CD4-positive, alpha-beta T cell treated with Interleukin-10 for 1 hour (primary cell): Measurements from ENCODE around the gene DNAJC15.
"Not testable (repeated sequence)": the region's sequence is repeated elsewhere in the genome, so short reads cannot be mapped to it uniquely, and the experiment has no call there.

Experiments used
- DNase-seq: peaks from one replicate; pipeline ENCODE4 v3.0.0-alpha.2; 2020

The DNAJC15 gene

DNA sequence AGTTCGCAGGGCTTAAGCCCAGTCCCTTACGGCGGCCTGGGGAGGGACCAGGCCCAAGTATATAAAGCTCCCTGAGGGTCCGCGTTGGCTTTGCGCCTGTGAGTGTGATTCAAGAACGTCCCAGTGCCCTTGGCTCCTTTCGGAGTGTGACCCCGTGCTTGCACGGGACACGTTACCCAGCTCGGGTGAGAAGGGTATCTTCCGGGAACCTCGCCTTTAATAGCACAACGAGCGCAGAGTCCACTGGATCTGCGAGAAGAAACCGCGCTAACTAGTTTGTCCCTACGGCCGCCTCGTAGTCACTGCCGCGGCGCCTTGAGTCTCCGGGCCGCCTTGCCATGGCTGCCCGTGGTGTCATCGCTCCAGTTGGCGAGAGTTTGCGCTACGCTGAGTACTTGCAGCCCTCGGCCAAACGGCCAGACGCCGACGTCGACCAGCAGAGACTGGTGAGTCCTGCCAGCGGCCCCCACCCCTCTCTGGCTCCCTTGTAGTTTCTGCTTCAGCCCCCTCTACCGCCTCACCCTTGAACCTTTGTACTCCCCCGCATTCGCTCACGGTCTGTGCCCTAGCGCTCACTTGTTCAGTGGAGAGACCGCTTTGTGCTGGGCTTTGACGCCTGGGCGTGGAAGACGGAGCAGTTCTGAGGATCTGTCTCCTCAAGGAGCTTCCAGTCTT, at the start of gene DNAJC15:
DNAJC15 (plus strand) TSS at position 298 of the 675 bp plus-strand sequence; CDS start at position 339, 41 bp downstream.
- peak; percentile 81 for DNase-seq

DNA sequence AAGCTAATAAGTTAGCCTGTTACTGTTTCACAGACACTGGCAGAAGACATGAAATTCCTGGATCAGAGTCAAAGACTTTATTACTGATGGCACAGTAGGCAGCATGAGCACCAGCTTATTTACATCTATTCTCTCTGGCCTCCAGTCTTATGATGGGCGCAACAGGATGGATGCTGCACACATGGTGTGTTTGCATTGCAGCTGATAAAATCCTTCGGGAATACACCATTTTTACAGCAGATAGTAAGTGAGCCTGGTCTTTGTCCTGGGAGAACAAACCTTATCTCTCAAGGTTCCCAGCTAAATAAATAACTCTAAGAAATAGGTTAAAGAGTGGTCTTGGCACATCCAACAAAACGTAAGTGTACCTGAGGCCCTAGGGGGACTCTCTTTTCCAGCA, 47.3 kb upstream of the DNAJC15 start:
- DNase-seq: no peak

DNA sequence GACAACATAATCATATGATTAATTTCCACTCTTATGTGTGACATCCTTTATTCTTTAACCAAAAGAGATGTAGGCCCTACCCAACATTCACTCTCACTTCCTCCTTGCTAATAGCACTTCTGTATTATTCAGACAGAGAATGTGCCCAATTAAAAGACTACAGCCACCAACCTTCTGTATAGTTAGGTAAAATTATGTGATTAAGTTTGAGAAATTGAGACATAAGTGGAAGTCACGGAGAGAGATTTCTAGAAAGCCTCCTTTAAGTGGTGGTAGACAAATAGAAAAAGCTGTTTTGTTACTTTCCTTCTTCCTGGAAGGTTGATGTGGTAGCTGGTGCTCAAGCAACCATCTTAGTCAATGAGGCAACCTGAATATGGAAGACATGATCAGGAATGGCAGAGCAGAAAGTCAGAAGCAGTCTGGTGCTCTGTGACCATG, 46.1 kb upstream of the DNAJC15 start:
- no peak for DNase-seq

DNA sequence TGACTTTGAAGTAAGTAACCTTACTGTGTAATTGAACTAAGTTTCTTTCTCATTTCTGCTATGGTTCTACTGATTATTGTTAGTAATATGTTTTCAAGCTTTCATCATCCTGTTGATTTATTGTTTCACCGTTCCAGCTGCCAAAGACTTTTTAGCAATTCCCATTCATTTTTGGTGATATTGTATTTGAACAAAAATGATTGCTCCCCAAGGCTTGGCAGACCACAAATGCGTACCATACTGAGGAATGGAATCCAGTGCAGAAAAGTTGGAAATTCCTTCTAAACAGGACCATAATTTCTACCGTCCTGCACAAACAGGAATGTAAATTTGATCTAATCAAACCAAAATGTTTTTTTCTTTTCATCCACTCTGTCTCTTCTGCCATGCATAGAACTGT, 42.1 kb upstream of the DNAJC15 start:
- DNase-seq: no peak

DNA sequence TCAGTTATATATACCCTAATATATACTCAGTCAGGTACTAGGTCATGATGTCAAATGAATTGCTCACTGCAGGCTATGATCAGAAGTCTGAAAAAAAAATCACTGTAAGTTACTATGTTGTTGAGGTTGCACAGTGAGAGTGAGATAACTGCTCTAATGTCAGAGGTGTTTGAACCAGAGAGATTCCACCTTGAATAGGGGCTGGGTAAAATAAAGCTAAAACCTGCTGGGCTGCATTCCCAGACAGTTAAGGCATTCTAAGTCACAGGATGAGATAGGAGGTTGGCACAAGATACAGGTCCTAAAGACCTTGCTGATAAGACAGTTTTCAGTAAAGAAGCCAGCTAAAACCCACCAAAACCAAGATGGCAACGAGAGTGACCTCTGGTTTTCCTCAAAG, 41.5 kb upstream of the DNAJC15 start:
- DNase-seq: no peak

DNA sequence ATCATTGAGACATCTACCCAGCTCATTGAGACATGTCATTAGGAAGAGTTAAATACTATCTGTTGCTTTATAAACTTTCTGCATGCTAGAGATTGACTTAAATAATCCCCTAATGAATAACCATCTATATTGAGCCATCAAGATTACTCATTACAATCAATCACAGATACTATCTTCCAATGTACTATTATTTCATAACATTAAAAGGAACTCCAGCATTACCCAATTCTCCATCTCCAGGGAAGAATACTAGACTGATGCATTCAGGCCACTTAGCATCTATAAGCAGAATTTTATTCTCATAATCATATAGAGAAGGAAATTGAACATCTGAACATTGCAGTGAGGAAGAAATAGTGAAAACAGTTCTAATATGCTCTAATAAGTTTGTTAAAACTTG, 39.4 kb upstream of the DNAJC15 start:
- no peak for DNase-seq

DNA sequence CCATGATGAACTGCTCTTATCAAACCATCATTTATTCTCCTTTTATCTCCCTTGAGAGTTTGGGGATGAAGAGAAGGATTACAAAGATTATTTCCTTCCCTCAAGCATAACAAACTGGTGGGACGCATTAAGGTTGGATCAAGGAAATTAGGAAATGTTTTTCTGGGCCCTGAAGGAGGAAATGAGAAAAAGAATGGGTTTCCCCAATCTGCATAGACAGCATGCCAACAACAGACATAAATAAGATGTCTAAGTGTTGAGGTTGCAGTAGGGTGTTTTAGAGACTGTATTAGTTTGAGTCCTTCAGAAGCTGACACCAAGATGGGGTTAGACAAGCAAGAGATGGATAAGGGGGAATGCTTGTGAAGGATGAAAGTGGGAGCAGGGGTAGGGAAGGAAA, 38.7 kb upstream of the DNAJC15 start:
- DNase-seq: no peak

DNA sequence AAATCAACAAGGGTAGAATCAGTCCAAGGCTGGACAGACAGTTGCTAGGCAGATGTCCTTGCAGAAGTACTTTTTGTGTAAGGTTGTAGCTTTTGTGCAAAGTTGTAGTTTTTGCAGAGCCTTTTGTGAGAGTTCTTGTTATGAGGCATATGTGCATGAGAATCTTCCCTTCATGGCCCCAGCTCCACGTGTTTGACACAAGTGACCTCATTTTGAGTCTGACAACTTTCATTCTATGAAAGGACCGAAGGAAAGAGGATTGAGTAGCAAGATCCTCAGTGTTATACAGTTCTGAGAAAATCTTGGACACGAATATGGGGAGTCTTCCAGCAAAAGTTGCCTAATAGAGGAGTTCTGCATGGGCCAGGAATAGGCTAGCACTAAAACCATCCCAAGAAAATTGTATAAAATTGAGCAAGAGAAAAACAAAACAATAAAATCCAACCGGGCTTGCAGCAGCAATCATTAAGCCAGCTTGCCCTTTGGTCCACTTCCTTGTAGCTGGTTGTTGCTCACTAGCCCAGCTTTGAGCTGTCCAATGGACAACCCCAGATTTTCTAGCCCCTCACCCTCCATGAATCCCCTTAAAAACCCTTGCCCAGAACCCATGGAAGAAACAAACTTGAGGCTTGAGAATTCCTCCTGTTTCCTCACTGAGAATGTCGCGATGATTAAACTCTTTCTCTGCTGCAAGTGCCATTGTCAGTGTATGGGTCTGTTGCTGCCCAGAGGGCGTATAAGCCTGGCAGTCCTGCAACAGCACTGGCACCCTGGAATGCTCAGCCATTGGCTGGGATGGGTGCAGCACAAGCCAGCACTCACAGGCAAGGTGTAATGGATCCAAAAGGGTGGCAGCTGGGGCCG, 37.8 kb upstream of the DNAJC15 start:
- no peak for DNase-seq

DNA sequence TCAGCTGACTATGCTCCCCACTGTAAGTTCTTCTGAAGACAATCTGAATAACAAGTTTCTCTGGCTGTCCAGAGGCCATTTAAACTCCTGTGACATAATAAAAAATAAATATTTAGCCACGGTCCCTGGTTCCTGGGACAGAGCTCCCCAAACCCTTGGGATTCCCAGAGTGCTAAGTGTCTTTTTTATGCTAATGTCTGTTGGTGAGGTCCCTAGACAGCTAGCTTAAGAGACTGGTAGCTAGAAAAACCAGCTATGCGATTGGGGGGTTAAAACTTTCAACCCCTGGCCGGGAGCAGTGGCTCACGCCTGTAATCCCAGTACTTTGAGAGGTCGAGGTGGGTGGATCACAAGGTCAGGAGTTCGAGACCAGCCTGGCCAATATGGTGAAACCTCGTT, 37.2 kb upstream of the DNAJC15 start:
- no peak for DNase-seq

DNA sequence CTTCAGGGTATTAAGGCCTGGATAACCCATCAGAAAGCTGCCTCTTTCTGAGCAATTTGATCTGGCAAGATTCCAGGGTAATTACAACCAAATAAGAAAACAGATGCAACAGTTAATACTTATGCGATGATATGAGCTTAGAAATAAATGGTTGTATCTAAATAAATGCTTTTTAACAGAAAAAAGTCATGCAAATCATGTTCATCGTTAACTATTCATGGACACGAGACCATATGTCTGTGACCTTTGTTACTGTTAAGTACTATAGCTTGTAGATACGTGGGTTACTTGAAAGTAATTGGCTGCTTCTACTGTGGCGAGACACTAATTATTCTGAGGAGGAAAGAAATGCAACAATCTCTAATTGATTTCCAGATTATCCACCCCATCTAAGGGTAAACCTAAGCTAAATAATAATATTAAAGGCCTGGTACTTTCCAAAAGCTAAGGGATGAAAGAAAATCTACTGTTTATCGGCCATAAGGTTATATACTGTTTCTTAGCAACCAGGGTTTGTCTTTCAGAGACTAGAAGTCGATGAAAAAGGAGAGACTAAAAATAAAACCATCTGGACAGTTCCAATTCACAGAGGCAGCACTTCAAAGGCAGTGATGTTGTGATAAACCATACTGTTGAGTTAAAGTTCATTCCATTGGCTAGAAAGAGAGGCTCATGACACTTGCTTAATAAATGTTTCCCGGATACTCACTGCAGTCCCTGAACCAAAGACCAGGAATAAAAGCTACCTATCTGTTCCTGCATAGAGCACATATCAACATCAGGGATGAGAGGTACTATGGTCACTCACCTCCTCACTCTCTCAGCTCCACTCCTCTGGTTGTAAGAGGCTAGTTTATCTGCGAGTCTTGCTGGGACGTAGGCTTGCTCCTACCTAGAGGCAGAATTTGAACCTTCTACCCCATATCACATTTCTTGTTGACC, 32.8 kb upstream of the DNAJC15 start:
- peak; percentile 63 for DNase-seq

DNA sequence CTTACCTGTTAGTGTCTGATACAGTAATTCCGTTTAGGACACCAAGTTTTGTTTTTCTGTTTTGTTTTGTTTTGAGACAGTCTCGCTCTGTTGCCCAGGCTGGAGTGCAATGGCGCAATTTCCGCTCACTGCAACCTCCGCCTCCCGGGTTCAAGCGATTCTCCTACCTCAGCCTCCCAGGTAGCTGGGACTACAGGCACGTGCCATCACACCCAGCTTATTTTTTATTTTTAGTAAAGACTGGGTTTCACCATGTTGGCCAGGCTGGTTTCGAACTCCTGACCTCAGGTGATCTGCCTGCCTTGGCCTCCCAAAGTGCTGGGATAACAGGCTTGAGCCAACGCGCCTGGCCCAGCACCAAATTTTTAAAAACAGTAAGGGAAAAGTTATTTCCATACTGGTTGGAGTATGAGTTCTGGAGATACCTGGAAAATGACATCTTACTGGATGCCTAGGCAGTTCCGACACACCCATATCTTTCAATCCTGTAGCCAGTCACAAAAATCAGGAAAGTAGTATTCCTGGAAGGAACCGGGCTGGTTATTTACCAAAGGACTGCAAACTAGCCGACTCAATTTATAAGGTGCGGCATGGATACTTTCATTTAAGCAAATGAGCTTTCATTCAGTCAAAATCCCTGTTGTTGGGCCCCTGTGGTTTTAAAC, 32.0 kb upstream of the DNAJC15 start:
- not testable (repeated sequence) for DNase-seq

DNA sequence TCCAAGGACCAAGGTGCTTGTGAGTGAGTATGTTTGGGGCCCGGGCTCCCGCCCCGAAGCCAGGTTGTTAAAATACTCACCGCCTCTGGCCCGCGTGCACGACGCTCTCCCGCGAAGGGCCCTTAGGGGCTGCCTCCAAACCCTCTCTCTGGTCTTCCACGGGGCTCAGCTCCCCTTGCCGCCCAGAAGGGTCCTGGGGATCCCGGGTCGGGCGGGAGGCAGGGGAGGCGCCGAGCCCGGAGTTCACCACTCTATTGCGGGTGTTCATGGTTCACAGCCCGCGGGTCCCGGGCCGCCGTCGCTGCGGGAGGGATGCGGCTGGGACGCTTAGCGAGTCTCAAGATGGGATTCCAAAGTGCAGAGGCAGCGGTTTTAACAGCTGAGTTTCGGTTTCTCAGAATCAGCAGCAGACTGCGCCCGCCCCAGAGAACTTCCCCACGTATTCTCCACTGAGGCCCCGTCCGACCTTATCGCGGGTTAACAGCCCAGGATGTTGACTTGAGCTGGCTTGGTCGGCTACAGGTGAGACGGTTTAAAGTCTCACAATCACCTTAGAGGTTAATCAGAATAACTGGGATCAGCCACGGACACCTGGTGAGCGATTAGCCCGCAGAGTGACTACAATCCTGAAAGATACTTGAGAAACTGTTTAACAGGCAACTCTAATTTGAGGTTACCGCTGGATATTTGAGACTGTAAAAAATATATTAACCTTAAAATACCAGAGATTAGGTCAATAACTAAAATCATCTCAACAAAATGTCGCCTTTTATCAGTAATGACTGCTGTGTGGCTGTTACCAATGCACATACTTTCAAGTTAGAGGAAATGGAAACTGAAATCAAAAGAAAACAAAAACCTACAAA, 31.3 kb upstream of the DNAJC15 start, which contains the start of gene EPSTI1:
EPSTI1 (minus strand) TSS at position 344 of the 866 bp plus-strand sequence; CDS start at position 268, 76 bp downstream.
- DNase-seq: peak; percentile 83

DNA sequence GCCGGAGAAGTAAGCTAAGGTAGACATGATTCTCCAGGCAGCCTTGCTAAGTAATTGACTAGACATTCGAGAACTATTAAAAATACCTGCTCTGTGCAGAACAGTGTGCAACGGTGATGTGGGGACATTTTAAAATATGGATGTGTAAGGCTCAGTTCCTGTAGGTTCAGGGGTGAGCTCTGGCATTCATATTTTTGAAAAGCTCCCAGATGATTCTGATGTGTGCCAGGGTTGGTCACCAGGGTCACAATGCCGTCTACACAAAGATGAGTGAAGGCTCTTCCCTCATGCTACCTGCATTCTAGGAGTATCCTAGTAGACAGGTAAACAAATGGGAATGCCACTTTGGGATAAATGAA, 30.6 kb upstream of the DNAJC15 start:
- DNase-seq: no peak

DNA sequence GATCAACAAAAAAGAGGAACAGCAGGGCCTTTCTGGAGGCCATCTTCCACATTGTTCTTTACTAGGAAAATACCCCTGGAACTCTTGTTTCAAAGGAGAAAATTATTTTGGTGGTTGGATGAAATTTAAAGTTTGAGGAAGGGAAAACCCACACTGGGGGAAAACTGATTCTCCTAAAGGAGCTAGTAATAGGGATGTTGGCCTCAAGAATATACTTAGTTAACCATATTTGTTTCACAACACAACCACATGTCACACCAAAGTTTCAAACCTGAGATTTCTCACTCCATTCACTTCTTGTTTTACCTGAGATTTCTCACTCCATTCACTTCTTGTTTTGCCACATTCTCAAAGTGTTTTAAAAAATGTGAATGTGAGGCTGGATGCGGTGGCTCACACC, 28.5 kb upstream of the DNAJC15 start:
- no peak for DNase-seq

DNA sequence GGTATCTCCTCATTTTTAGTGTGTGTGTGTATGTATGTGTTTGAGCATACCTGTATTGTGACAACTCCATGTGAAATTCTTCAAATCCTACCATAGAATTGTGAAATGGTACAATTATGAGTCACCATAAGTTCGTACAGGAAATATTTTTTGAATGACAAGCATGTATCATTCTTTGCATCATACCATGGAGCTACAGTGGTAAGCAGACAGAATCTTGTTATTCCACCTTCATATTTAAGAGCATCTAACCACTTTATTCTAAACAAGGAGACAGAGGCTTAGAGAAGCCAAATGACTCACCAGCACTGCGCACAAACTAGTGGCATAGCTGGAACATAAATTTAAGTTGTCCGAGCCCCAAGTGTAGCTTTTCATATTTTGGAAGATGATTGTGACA, 26.8 kb upstream of the DNAJC15 start:
- no peak for DNase-seq

DNA sequence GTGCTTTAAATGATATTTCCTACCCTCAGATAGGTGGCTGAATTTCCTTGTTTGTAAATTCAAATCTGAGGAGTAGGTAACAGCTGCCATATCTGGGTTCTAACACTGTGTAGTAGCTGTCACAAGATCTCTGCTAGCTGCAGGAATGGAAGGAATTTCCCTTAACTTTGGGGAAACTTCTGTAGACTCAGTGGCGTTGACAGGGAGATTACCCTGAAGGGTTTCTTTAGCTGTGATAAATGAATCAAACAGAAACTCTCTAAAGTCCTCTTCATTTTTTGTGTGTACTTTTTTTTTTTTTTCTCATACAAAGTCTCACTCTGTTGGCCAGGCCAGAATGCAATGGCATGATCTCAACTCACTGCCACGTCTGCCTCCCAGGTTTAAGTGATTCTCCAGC, 26.0 kb upstream of the DNAJC15 start:
- DNase-seq: no peak

DNA sequence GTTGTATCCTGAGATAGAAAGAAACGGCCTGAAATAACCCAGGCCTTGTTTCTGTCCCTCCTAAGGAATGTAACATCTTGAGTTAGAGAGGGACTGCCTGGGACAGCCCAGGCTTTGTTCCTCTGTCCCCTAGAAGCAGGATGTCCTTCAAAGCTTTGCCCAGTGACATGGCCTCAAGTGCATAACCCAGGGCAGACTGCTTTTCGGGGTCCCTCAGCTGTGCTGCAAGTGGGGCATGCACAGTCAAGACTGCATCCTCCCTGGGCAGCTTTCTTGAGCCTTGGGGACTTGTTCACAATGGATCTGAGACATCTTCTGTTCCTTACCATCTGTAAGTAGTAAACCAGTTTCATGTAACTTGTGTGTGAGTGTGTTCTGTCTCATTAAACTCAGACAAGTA, 23.9 kb upstream of the DNAJC15 start:
- no peak for DNase-seq

DNA sequence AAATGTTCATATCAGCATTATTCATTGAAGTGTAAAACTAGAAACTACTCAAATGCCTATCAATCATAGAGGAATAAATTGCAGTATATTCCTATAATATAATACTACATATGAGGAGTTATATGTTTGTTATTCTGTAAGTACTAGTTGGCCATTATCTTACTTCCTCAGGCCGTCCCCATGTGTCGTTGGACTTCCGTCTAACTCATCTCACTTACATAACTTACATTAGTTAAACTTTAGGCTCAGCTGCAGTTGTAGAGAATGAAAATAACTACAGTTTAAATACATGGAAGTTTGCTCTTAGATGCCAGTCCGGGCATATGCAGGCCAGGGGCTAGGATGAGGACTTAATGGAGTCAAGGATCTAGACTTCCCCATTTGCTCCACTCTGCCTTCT, 22.7 kb upstream of the DNAJC15 start:
- no peak for DNase-seq

DNA sequence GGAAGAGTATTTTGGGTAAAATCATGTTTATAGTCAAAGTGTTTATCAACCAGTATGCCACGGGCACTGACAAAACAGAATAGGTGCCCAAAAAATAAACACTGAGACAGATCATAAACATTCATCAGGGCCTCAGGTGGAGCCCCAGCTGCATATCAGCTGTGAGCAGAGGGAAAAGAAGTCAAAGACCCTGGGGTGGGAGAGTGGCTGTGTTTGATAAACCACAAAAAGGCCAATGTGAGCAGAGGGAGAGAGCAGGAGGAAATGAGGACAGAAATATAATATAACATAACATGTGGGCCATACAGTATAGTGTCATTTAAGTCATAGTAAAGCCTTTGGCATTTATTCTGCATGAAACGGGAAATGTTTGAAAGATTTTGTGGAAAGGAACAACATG, 21.4 kb upstream of the DNAJC15 start:
- DNase-seq: no peak

DNA sequence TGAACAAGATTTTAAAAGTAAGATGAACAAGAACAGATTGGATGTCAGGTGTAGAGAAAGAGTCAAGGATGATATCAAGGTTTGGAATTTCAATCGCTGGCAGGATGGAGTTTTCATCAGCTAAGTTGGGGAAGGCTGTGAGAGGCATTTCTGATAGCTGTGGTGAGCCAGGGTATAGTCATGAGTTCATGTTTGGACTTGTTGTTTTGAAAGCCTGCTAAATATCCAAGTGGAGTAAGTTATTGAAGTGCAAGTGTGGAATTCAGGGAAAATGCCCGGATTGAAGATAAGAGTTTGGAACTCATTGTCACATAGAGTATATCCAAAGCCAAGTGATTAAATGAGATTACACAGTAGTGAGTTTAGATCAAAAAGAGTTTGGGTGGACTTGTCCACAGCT, 20.4 kb upstream of the DNAJC15 start:
- DNase-seq: no peak

DNA sequence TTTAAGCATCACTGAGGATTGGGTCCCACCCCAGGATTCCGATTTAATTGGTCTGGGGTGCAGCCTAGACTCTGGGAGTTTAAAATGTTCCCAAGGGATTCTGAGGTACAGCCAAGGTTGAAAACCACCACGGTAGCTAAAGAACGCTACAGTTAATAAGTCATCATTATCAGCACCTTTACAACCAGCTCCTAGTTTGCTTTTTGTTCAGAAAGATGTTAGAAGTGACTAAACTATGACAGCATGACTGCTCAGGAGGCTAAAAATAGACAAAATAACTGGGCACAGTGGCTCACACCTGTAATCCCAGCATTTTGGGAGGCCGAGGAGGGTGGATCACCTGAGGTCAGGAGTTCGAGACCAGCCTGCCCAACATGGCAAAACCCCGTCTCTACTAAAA, 19.7 kb upstream of the DNAJC15 start:
- DNase-seq: no peak
